Measurements from ENCODE around the gene PLCB1.

PLCB1 gene

GRCh38 chr20:8800089-8800488, 668.0 kb downstream of the PLCB1 start:
- H3K9me3 ChIP-seq (ENCODE audit: insufficient read depth, low read length, severe bottlenecking) = no peaks in the 10 kb centered on the region
- H3K27ac ChIP-seq (ENCODE audit: low read length) = no peak overlapping the region
- no peaks in the 10 kb centered on the region for H3K4me1 ChIP-seq (ENCODE audit: insufficient read depth, low read length)
- peaks cover 7% of the 10 kb centered on the region; the same call in 1 of the 2 replicates for H3K36me3 ChIP-seq (ENCODE audit: insufficient read depth, low read length)
- no peaks in the 10 kb centered on the region for H4K20me1 ChIP-seq (ENCODE audit: insufficient read depth, low read length)
- no peak overlapping the region for H3K4me3 ChIP-seq (ENCODE audit: low read depth in 1 of 2, low read length in 2 of 2)
- H3K79me2 ChIP-seq (ENCODE audit: insufficient read depth, low read length) = no peaks in the 10 kb centered on the region
- H3K4me2 ChIP-seq (ENCODE audit: insufficient read depth, low read length) = no peak overlapping the region
- H3K27me3 ChIP-seq (ENCODE audit: insufficient read depth, low read length, poor library complexity) = no peaks in the 10 kb centered on the region
- TF ChIP-seq CTCF (IDR thresholded peaks at IDR 0.05; ENCODE audit: borderline replicate concordance, extremely low read depth, low read length, poor library complexity, severe bottlenecking) (peak; percentile 44), EZH2 (IDR thresholded peaks at IDR 0.05; ENCODE audit: borderline replicate concordance, low read depth, low read length, severe bottlenecking) (no peak)
- ATAC-seq (ENCODE audit: insufficient read depth, low read depth) = no peak
- DNase-seq = no peak
- H2AFZ ChIP-seq (ENCODE audit: low read depth, low read length) = no peak overlapping the region
- H3K9ac ChIP-seq (ENCODE audit: low read depth, low read length) = no peak overlapping the region

- ATAC-seq (ENCODE audit: insufficient read depth, low read depth) = no peak
- no peak for DNase-seq
- no peak for TF ChIP-seq CTCF (IDR thresholded peaks at IDR 0.05; ENCODE audit: borderline replicate concordance, extremely low read depth, low read length, poor library complexity, severe bottlenecking)
- TF ChIP-seq EZH2 (IDR thresholded peaks at IDR 0.05; ENCODE audit: borderline replicate concordance, low read depth, low read length, severe bottlenecking) = no peak
- no peak overlapping the region for H3K4me2 ChIP-seq (ENCODE audit: insufficient read depth, low read length)
- H3K4me3 ChIP-seq (ENCODE audit: low read depth in 1 of 2, low read length in 2 of 2) = no peak overlapping the region
- H3K4me1 ChIP-seq (ENCODE audit: insufficient read depth, low read length) = no peaks in the 10 kb centered on the region
- H2AFZ ChIP-seq (ENCODE audit: low read depth, low read length) = no peak overlapping the region
- no peaks in the 10 kb centered on the region for H3K9me3 ChIP-seq (ENCODE audit: insufficient read depth, low read length, severe bottlenecking)
- H3K36me3 ChIP-seq (ENCODE audit: insufficient read depth, low read length) = peaks cover 7% of the 10 kb centered on the region; the same call in 1 of the 2 replicates
- H3K27me3 ChIP-seq (ENCODE audit: insufficient read depth, low read length, poor library complexity) = no peaks in the 10 kb centered on the region
- H3K9ac ChIP-seq (ENCODE audit: low read depth, low read length) = no peak overlapping the region
- H3K27ac ChIP-seq (ENCODE audit: low read length) = no peak overlapping the region
- H4K20me1 ChIP-seq (ENCODE audit: insufficient read depth, low read length) = no peaks in the 10 kb centered on the region
- H3K79me2 ChIP-seq (ENCODE audit: insufficient read depth, low read length) = no peaks in the 10 kb centered on the region
These were observed 669.6 kb downstream of the PLCB1 start for GRCh38 chr20:8801686-8802085.

GRCh38 chr20:8803065-8803464, 671.0 kb downstream of the PLCB1 start:
- no peak for DNase-seq

More at GRCh38 chr20:8803065-8803464, 671.0 kb downstream of the PLCB1 start:
- Histone ChIP-seq H3K9me3 (ENCODE audit: insufficient read depth, low read length, severe bottlenecking) (no peaks in the 10 kb centered on the region), H4K20me1 (ENCODE audit: insufficient read depth, low read length) (no peaks in the 10 kb centered on the region), H3K27me3 (ENCODE audit: insufficient read depth, low read length, poor library complexity) (no peaks in the 10 kb centered on the region), H3K4me1 (ENCODE audit: insufficient read depth, low read length) (no peaks in the 10 kb centered on the region), H3K79me2 (ENCODE audit: insufficient read depth, low read length) (no peaks in the 10 kb centered on the region), H3K27ac (ENCODE audit: low read length) (no peak overlapping the region), H2AFZ (ENCODE audit: low read depth, low read length) (no peak overlapping the region), H3K4me2 (ENCODE audit: insufficient read depth, low read length) (no peak overlapping the region), H3K36me3 (ENCODE audit: insufficient read depth, low read length) (peaks cover 3% of the 10 kb centered on the region; the same call in 1 of the 2 replicates), H3K9ac (ENCODE audit: low read depth, low read length) (no peak overlapping the region), H3K4me3 (ENCODE audit: low read depth in 1 of 2, low read length in 2 of 2) (no peak overlapping the region)
- TF ChIP-seq CTCF (IDR thresholded peaks at IDR 0.05; ENCODE audit: borderline replicate concordance, extremely low read depth, low read length, poor library complexity, severe bottlenecking) (no peak), EZH2 (IDR thresholded peaks at IDR 0.05; ENCODE audit: borderline replicate concordance, low read depth, low read length, severe bottlenecking) (no peak)
- ATAC-seq (ENCODE audit: insufficient read depth, low read depth) = no peak
